Mesothelial cell of epicardium (in vitro differentiated cells): ENCODE results near the gene NPR2. TPM values are rescaled to one million over a fixed set of nuclear protein-coding genes. Genes with fewer than 3 reads are reported as not detected.

Experiments
- DNase-seq, 2 experiments: peaks; one replicate each; pipeline ENCODE4 v3.0.0; 2021; ENCODE audit warnings: low spot score in 2 of 2; ENCODE audit not compliant: unreplicated experiment in 2 of 2
- H3K27ac Mint-ChIP-seq: 2 replicates; pipeline ENCODE4 v1.8.0; 2021; ENCODE audit warnings: mixed read lengths
- H3K27me3 Mint-ChIP-seq: 2 replicates; pipeline ENCODE4 v1.8.0; 2021; ENCODE audit warnings: low read depth, mixed read lengths
- H3K36me3 Mint-ChIP-seq: 2 replicates; pipeline ENCODE4 v1.8.0; 2021; ENCODE audit warnings: mixed read lengths
- H3K4me1 Mint-ChIP-seq: 2 replicates; pipeline ENCODE4 v1.8.0; 2021; ENCODE audit warnings: mixed read lengths
- H3K4me3 Mint-ChIP-seq: 2 replicates; pipeline ENCODE4 v1.8.0; 2021; ENCODE audit warnings: mild to moderate bottlenecking, moderate library complexity, mixed read lengths
- H3K9me3 Mint-ChIP-seq: 2 replicates; pipeline ENCODE4 v1.8.0; 2021; ENCODE audit warnings: mixed read lengths
- total RNA-seq: library from RNA; stranded (reverse); gene quantifications from 3 replicates; pipeline ENCODE4 v1.2.1, GENCODE V29; 2021
- TF ChIP-seq, protein P1 (sequence below): fragments of 200-600 bp; sonication (generic); IDR thresholded peaks from one replicate; pipeline ENCODE4 v1.5.0; 2021; ENCODE audit warnings: antibody characterized with exemption; ENCODE audit not compliant: unreplicated experiment

NPR2 gene
- total RNA-seq, 1 donor from 2014 or later, result 30.6 TPM

DNA sequence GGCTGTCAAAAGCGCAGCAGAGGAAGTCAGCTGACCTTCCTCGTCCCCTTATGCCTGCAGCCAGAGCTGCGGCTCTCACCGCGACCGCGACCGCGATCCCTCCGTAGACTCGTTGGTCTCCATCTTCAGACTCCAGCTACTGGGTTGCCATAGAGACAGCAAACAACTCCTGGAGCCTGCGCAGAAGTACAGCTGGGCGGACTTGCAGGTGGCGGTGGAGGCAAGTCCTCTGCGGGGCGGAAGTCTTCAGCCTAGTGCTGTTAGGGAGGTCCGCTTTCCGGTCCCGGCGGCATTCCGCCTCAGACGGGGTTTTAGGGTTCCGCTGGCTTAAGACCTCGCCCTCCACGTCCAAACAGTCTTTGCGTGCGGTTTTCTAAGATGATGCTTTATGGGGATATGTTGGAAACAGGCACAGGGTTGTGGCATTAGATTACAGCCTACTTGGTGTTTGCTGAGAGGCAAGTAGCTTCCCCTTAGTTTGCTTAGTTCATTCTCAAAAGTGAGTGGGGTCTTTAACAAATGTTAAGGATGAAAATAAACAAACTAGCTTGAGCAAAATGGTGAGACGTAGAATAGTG, 20.7 kb downstream of the NPR2 start, which contains the start of gene SPAG8:
Gene SPAG8, minus strand, starts transcription at position 238 of the 578 bp plus-strand sequence. Its CDS starts 115 bp downstream, at position 123.
- H3K36me3 Mint-ChIP-seq, result peaks cover 3% of the 10 kb centered on the region
- H3K4me3 Mint-ChIP-seq, result peak within 1 kb of the TSS; percentile 84
- peak; percentile 66 to 86 for DNase-seq
- H3K27me3 Mint-ChIP-seq, result no peaks in the 10 kb centered on the region
- H3K27ac Mint-ChIP-seq, result peak within 1 kb of the TSS; percentile 92
- TF ChIP-seq, protein P1, sequence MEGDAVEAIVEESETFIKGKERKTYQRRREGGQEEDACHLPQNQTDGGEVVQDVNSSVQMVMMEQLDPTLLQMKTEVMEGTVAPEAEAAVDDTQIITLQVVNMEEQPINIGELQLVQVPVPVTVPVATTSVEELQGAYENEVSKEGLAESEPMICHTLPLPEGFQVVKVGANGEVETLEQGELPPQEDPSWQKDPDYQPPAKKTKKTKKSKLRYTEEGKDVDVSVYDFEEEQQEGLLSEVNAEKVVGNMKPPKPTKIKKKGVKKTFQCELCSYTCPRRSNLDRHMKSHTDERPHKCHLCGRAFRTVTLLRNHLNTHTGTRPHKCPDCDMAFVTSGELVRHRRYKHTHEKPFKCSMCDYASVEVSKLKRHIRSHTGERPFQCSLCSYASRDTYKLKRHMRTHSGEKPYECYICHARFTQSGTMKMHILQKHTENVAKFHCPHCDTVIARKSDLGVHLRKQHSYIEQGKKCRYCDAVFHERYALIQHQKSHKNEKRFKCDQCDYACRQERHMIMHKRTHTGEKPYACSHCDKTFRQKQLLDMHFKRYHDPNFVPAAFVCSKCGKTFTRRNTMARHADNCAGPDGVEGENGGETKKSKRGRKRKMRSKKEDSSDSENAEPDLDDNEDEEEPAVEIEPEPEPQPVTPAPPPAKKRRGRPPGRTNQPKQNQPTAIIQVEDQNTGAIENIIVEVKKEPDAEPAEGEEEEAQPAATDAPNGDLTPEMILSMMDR, result no peak
- H3K4me1 Mint-ChIP-seq, result peaks cover 29% of the 10 kb centered on the region
- no peaks in the 10 kb centered on the region for H3K9me3 Mint-ChIP-seq

DNA sequence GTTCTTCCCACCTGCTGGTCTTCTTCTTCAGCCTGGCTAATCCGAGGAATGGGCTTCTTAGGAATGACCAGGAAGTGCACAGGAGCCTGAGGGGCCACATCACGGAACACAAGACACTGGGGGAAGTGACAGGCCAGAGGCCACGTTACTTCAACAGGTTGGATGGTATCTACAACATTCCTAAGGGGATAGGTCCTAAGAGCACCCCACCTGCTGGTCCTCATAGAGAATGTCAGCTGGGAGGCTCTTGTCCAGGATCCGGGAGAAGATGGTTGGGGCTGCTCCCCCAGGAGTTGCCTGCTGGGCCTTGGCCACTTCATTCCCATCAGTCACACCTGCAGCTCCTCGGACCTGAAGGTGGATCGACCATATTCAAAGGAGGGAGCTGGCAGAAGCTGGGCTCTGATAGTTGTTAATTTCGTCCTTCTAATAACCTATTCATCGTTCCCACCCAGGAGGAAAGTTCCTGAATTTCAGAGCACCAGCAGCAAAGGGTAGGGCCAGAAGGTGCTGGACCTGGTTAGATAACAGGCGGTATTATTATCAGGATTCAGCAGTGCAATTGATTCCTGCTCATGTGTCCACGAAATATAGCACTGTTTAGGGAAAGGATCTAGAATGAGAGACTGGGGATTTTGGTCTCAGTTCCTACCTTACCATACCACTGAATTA, 22.2 kb downstream of the NPR2 start:
- Mint-ChIP-seq H3K9me3 (no peaks in the 10 kb centered on the region), H3K36me3 (no peaks in the 10 kb centered on the region), H3K4me1 (peaks cover 29% of the 10 kb centered on the region), H3K27ac (peak overlapping the region; percentile 47), H3K27me3 (no peaks in the 10 kb centered on the region), H3K4me3 (peak overlapping the region; percentile 84)
- TF ChIP-seq, protein P1, result no peak
- DNase-seq, result no peak

DNA sequence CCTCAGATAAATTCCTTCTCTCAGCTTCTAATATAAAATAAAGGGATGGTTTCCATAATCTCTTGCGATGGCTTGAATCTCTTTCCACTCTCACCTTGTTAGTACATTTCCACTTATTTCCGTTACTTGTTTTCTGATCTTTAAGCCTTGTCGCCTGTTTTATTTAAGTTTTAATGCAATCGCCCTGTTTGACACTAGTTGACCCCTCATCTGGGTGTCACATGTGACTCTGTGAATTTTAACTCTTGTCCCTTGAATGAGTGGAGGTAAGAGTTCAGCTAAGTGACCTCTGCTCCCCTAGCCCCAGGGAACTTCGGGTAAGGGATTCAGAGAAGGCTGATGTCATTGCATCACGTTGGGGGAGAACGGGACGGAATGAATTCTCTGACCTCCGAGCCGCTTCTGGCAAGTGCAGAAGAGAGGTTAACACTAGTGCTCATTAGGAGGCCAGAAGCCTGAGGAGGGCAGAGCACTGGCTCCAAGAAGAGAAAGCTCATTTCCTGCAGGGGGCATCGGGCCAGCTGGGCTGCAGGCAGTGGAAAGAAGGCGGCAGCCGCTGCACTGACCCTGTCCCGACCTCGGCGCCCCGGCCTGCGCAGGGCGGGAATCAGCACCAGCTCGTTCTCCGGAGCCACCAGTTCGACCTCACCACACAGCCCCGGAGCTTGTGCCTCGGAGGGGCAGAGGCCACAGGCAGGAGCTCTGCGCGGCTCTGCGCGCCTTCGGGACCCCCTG, 22.9 kb downstream of the NPR2 start:
- peak in 1 of 2 experiments; percentile 59 for DNase-seq
- Mint-ChIP-seq H3K4me3 (peak overlapping the region; percentile 84), H3K27me3 (no peaks in the 10 kb centered on the region), H3K36me3 (no peaks in the 10 kb centered on the region), H3K4me1 (peaks cover 29% of the 10 kb centered on the region), H3K9me3 (no peaks in the 10 kb centered on the region), H3K27ac (peak overlapping the region; percentile 86)
- TF ChIP-seq, protein P1, result no peak

DNA sequence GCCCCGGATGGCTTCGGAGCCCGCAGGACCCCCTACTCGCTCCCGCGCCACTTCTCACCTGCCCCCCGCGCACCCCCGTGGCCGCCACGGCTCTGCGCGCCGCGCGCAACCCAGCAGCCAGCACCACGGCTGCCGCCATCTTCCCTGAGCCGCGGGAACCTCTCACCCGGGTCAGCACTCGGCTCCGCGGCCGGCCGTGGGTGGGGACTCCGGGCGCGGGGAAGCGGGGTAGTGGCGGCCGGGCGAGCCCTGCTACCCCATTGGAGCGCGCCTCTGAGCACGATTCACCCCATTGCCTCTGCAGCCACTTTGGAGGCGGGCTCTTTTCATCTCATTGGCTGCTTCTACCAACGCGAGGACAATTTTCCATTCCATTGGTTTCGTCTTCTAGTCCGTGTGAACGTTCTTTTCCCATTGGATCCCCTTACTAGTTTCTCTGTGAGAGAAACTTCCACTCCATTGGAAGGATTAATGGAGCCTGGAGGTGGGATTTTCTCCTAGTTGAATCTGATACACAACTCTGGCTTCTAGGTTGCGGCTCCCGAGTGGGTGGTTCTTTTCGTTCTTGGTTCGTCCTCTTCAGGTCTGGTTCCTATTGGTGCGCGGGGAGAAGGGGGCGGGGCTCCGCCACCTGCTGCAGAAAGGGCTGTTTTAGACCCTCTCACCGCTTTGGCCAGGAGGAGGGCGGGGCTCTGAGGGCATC, 23.6 kb downstream of the NPR2 start, which contains the start of gene HINT2:
Gene HINT2, minus strand, starts transcription at position 202 of the 703 bp plus-strand sequence. Its CDS starts 63 bp downstream, at position 139.
- peak; percentile 87 to 93 for DNase-seq
- Mint-ChIP-seq H3K27ac (peak within 1 kb of the TSS; percentile 93), H3K36me3 (no peaks in the 10 kb centered on the region), H3K4me3 (peak within 1 kb of the TSS; percentile 84), H3K27me3 (no peaks in the 10 kb centered on the region), H3K9me3 (no peaks in the 10 kb centered on the region), H3K4me1 (peaks cover 29% of the 10 kb centered on the region)
- TF ChIP-seq, protein P1, result no peak

DNA sequence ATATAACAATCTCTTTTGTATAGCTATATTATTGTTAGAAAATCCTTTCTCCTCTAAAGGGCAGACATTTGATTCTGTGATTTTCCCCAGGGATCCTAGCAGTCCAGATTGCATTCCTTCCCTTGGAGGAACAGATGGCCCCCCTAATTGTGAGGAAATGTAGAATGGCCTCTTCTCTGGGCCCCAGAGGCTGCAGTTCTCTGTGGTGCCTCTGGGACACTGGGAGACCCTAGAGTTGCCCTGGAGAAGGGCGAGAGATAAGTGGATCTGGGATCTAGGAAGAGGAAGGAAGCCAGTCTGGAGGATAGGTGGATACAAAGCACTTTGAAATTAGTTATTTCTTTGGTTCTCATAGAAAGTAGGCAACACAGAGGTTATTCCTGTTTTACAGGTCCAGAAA, 25.3 kb downstream of the NPR2 start:
- Mint-ChIP-seq H3K27ac (peak overlapping the region; percentile 14), H3K36me3 (no peaks in the 10 kb centered on the region), H3K9me3 (no peaks in the 10 kb centered on the region), H3K4me3 (peak overlapping the region; percentile 84), H3K4me1 (peaks cover 29% of the 10 kb centered on the region), H3K27me3 (no peaks in the 10 kb centered on the region)
- TF ChIP-seq, protein P1, result no peak
- no peak for DNase-seq
